GM06990 (cell line): ENCODE measurements around the gene SAP25.

Source experiments
- DNase-seq: peaks from one replicate; pipeline ENCODE4 v3.0.0-alpha.2; 2011; ENCODE audit not compliant: insufficient read length; ENCODE audit errors: extremely low read depth
- H3K27me3 ChIP-seq: replicated peaks from 2 replicates; pipeline ENCODE4 v1.6.0; 2011; ENCODE audit warnings: low read length; ENCODE audit not compliant: control insufficient read depth, insufficient read depth
- H3K36me3 ChIP-seq: 2 replicates; pipeline ENCODE4 v1.5.1; 2011; ENCODE audit warnings: low read length; ENCODE audit not compliant: control insufficient read depth, insufficient read depth
- H3K4me3 ChIP-seq: replicated peaks from 2 replicates; pipeline ENCODE4 v1.5.1; 2011; ENCODE audit warnings: low read depth, mild to moderate bottlenecking, control low read depth, low read length
- TF ChIP-seq, protein P1 (sequence below): IDR thresholded peaks from 2 replicates; pipeline ENCODE4 v1.5.1; 2011; ENCODE audit warnings: low read length, control low read depth, mild to moderate bottlenecking, inconsistent platforms; ENCODE audit not compliant: insufficient read depth, poor library complexity, severe bottlenecking

Gene SAP25

GRCh38 chr7:100613412-100614175, 39.9 kb upstream of the SAP25 start:
- Histone ChIP-seq H3K4me3 (no peak overlapping the region), H3K36me3 (no peaks in the 10 kb centered on the region), H3K27me3 (no peaks in the 10 kb centered on the region)
- TF ChIP-seq, protein P1, sequence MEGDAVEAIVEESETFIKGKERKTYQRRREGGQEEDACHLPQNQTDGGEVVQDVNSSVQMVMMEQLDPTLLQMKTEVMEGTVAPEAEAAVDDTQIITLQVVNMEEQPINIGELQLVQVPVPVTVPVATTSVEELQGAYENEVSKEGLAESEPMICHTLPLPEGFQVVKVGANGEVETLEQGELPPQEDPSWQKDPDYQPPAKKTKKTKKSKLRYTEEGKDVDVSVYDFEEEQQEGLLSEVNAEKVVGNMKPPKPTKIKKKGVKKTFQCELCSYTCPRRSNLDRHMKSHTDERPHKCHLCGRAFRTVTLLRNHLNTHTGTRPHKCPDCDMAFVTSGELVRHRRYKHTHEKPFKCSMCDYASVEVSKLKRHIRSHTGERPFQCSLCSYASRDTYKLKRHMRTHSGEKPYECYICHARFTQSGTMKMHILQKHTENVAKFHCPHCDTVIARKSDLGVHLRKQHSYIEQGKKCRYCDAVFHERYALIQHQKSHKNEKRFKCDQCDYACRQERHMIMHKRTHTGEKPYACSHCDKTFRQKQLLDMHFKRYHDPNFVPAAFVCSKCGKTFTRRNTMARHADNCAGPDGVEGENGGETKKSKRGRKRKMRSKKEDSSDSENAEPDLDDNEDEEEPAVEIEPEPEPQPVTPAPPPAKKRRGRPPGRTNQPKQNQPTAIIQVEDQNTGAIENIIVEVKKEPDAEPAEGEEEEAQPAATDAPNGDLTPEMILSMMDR, result no peak
- DNase-seq, result no peak

- Histone ChIP-seq H3K4me3 (peak overlapping the region; percentile 75), H3K27me3 (no peaks in the 10 kb centered on the region), H3K36me3 (no peaks in the 10 kb centered on the region)
- TF ChIP-seq, protein P1, result peak; percentile 26
- no peak for DNase-seq
These were observed 39.2 kb upstream of the SAP25 start for GRCh38 chr7:100612730-100613390.

DNA sequence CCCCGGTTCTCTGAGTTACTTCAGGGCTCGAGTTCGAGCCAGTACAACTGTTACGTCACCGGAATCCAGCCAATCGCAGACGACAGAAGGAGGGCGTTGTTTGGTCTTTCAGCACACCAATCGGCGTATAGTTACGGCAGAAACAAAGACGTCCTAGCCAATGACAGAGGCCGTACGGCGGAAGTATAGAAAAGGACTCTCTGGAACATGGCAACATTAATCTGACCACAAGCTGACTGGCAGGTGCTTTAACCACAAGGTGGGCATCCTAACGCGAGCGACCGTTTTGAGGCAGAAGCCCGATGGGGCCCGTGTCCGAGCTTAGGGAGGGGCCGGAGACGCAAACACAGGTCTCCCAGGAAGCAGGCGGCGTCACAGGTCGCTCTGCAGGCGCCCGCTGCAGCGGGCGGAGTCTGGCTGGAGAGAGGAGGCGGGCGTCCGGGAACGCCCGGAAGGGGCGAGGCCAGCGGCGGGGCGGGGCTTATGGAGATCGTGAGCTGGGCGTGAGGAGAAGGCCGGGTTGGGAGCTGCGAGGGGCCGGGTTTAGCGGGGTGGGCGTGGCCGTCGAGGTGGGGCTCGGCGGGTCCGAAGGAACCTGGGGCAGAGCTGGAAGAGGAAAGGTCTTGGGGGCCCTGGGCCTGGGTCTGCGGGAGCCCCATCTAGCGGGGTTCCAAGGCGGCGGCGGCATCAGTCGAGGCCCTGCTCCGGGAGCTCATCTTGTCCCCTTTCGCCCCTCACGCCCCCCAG, 38.5 kb upstream of the SAP25 start, which contains the start of gene MOSPD3:
TSS of gene MOSPD3 (plus strand) at position 558 of the 747 bp plus-strand sequence. CDS start 252 bp downstream, outside the sequence.
- TF ChIP-seq, protein P1, result no peak
- Histone ChIP-seq H3K27me3 (no peaks in the 10 kb centered on the region), H3K4me3 (peak within 1 kb of the TSS; percentile 75), H3K36me3 (no peaks in the 10 kb centered on the region)
- peak; percentile 98 for DNase-seq

GRCh38 chr7:100609958-100610357, 36.3 kb upstream of the SAP25 start:
- no peak overlapping the region for H3K4me3 ChIP-seq
- no peaks in the 10 kb centered on the region for H3K36me3 ChIP-seq
- TF ChIP-seq, protein P1, result no peak
- no peak for DNase-seq
- H3K27me3 ChIP-seq, result no peaks in the 10 kb centered on the region

DNA sequence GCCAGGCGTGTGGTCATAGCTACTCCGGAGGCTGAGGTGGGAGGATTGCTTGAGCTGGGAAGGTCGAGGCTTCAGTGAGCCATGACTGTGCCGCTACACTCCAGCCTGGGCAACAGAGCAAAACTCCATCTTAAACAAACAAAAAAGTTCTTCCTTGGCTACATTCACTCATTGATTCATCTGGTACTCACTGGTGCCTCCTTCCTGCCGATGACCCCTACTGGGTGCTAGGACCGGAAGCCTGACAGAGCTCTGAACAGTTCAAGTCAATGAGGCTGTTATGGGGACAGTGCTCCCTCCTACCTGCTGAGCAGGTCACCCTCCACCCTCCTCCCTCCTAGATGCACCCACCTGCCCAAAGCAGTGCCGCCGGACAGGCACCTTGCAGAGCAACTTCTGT, 33.4 kb upstream of the SAP25 start:
- no peaks in the 10 kb centered on the region for H3K27me3 ChIP-seq

More for the DNA sequence above, 33.4 kb upstream of the SAP25 start:
- DNase-seq, result no peak
- no peaks in the 10 kb centered on the region for H3K36me3 ChIP-seq
- TF ChIP-seq, protein P1, result no peak
- no peak overlapping the region for H3K4me3 ChIP-seq
